Uterus (tissue), 2 donors: ENCODE measurements around the gene TSNAX.

ENCODE experiments used
- POLR2A ChIP-seq, 2 donors: fragments of 450-650 bp; IDR thresholded peaks; one replicate each; pipeline ENCODE4 v1.6.1; 2016; ENCODE audit warnings: antibody characterized with exemption in 2 of 2, mild to moderate bottlenecking in 1 of 2, moderate library complexity in 1 of 2
- TF ChIP-seq, protein P1 (sequence below), 4 experiments: fragments of 200-600 bp in 2 of 4; fragments of 450-650 bp in 2 of 4; sonication (generic) in 2 of 4; IDR thresholded peaks; one replicate each; pipeline ENCODE4 v1.5.1; 2016 to 2019; ENCODE audit warnings: antibody characterized with exemption in 4 of 4, mild to moderate bottlenecking in 2 of 4, moderate library complexity in 1 of 4

GRCh38 chr1:231553320-231553719, 24.9 kb downstream of the TSNAX start:
- TF ChIP-seq, protein P1, sequence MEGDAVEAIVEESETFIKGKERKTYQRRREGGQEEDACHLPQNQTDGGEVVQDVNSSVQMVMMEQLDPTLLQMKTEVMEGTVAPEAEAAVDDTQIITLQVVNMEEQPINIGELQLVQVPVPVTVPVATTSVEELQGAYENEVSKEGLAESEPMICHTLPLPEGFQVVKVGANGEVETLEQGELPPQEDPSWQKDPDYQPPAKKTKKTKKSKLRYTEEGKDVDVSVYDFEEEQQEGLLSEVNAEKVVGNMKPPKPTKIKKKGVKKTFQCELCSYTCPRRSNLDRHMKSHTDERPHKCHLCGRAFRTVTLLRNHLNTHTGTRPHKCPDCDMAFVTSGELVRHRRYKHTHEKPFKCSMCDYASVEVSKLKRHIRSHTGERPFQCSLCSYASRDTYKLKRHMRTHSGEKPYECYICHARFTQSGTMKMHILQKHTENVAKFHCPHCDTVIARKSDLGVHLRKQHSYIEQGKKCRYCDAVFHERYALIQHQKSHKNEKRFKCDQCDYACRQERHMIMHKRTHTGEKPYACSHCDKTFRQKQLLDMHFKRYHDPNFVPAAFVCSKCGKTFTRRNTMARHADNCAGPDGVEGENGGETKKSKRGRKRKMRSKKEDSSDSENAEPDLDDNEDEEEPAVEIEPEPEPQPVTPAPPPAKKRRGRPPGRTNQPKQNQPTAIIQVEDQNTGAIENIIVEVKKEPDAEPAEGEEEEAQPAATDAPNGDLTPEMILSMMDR (IDR thresholded peaks at IDR 0.05), result no peak
- TF ChIP-seq POLR2A (IDR thresholded peaks at IDR 0.05), result no peak
